Lower leg skin (tissue), 3 donors: Measurements from ENCODE around the gene ISYNA1.

Experiments
- CTCF ChIP-seq, 3 donors: fragments of 450-650 bp; IDR thresholded peaks; one replicate each; pipeline ENCODE4 v1.5.1; 2016; ENCODE audit warnings: antibody characterized with exemption in 3 of 3, mild to moderate bottlenecking in 3 of 3, moderate library complexity in 2 of 3
- POLR2A ChIP-seq, 2 donors: fragments of 450-650 bp; IDR thresholded peaks; one replicate each; pipeline ENCODE4 v1.6.1; 2016 to 2017; ENCODE audit warnings: antibody characterized with exemption in 2 of 2, mild to moderate bottlenecking in 1 of 2, moderate library complexity in 1 of 2

GRCh38 chr19:18434411-18435175 lies 3.3 kb downstream of the ISYNA1 start:
- TF ChIP-seq CTCF (IDR thresholded peaks at IDR 0.05) (no peak), POLR2A (IDR thresholded peaks at IDR 0.05) (no peak)
